NCI-H82 treated with DMSO at 0.1 percent for 48 hours (cell line): ENCODE data around the gene KLF12.

ENCODE experiments used
- DNase-seq: peaks from one replicate; lab custom pipeline; 2025; ENCODE audit not compliant: unreplicated experiment; lab: John Stamatoyannopoulos, UW

KLF12 gene

DNA sequence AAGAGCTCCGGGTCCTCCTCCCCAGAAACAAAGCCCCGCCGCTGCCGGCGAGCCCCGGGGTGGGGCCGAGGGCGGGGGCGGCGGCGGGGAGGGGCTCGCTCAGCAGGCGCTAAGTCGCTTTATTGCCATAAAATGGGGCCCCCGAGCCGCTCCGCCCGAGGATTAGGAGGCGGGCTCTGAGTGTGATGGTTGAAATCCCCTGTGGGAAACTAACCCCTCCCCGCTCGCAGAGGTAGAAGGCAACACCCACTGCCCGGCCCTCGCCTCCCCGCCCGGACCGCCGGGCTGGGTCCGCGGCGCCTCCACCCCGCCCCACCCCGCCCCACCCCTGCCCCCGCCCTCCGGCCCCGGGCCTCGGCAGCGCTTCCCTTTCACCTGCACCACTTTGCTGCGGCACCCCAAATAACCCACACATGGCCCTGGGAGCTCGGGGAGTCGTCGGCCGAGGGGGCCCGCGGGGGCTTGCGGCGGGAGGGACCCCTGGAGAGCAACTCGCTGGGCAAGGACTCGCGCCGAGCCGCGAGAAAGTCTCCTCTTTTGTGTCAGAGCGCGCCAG is at the start of gene KLF12:
Gene KLF12, minus strand, starts transcription at position 184 of the 556 bp plus-strand sequence.
- peak; percentile 92 for DNase-seq

GRCh38 chr13:74182491-74182890 is 48.3 kb upstream of the KLF12 start:
- DNase-seq = no peak

- DNase-seq = no peak
Measured at GRCh38 chr13:74174810-74175209, 40.6 kb upstream of the KLF12 start.

DNA sequence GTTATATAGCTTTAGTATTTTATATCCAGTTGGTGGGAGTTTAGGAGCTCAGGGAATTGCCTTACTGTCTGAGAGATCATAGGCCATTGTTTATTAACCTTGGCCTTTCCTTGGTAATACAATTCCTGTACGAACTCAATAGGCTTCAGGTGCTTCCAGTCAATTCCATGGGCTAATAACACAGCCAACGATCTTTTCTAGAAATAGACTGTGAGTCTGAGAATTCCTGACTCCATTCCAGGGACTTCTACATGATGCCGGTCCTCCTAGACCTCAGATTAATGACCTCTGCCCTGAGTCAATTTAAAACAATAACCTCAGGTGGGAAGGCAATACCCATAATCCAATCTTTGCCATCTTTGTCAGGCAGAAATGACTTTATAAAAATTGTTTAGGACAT is 39.6 kb upstream of the KLF12 start:
- DNase-seq = no peak

- DNase-seq = no peak
Measured at GRCh38 chr13:74171641-74172040, 37.4 kb upstream of the KLF12 start.

DNA sequence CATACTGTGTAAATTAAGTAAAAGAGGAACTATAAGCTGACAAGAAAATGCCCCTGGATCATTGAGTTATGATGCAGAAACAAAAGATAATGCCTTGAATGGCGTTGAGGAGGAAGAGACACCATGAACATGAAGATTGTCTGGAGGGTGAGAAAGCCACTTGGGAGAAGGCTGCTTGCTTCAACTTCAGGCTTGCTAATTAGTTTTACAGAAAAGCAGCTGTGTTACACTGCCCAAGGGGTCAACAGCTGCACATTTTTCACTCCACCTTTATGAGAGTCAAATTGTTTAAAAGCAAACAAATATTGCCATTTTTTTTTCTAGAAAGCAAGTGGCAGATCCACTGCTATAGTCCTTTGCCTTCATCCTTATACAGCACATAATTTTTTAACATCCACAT is 35.5 kb upstream of the KLF12 start:
- DNase-seq = no peak

DNA sequence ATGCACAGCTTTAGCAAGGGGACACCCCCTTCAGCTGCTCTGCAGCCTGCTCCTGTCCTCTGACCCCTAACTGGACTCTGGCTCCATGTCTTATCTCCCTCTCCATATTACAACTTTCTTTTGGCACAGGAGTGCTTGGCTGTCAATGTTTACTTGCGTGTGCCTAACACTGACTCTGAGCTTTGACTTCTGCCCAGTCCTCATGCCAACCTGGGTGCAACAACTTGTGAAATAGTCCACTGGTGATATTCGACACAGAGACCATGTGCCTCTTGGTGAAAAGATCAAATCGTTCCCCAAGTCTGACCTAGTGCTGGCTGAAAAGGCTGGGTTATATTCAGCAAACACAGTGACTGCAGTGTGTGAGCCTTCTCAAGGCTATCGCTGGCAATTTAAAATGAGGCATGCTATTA is 34.1 kb upstream of the KLF12 start:
- DNase-seq = no peak

DNA sequence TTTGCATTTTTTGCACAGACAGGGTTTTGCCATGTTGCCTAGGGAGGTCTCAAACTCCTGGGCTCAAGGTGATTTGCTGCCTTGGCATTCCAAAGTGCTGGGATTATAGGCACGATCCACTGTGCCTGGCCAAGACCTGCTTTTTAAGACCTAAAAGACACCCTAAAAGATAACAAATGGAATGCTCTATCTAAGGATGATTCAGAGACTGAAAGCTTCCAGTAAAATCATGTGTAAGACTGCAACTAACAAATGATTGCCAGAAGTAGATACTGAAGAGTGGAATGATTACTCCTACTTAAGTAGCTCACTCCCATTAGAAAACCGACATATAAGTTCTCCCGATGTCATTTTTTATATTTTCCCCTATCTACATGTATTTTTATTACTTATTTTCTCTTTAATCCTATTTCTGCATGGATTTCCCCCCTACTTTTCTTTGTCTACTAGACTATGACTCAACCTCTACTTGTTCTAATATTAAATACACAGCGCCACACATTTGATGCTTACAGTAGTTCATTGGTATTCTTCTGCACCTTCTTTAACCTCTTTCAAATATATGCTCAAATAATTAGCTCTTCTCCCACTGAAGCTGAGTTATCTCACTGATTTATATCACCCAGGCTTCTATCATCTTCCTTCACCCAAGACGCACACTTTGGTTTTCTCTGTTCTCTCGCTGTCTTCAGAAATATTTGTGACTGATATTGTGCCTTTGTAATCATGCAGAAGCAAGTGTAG is 32.2 kb upstream of the KLF12 start:
- no peak for DNase-seq

- no peak for DNase-seq
Measured at GRCh38 chr13:74162782-74163181, 28.6 kb upstream of the KLF12 start.

GRCh38 chr13:74162135-74162534 is 27.9 kb upstream of the KLF12 start:
- no peak for DNase-seq

DNA sequence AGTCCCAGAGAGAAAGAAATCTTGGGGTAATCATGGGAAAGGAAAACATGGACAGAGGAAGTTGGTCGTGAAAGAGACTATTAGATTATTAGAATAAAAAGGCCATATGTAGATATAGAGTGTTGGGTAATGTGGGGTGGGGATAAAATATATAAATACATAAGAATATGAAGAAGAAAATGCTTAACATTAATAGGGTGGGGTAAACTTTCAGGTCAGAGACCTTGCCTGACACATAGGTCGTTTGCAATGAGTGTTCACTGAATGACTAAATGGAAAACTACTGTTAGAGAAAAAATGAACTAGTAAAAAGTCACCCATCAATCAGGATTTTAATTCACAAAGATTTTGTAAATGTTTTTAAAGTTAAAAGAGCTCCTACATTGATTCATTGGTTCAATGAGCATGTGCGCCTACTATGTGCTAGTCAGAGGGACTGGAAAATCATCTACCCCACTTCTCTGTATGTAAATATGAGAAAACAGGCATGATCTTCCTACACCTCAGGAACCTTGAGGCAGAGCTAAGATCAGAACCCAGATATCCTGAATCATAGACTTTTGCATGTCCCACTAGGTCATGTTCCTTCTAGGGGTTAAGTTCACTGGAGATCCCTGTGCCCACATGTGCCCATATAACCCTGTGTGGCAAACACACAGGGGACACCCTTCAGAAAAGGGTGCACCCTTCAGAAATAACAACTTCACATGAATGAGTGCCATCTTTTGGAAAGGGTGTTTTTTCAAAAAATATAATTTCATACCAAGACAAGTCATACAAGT is 24.6 kb upstream of the KLF12 start:
- DNase-seq = no peak

GRCh38 chr13:74158028-74158427 is 23.8 kb upstream of the KLF12 start:
- DNase-seq = no peak

GRCh38 chr13:74154981-74155380 is 20.8 kb upstream of the KLF12 start:
- no peak for DNase-seq

DNA sequence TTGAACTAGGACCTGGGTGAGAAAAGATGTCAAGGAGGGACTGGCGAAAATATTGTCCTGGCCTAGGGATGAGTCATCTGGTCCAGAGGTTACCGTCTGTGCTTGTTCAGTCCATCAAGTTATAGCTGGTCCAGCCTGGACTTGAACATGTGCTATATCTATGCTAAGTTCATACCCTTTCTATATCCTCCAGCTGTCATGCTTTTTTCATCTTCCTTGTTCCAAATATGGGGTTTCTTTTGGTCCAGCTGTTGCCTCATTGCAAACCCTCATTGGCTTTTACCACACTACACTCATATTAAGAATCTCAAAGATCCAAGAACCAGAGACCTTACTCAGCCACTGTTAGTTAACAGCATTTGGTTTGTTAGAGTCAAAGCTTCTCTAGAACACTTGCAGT is 19.1 kb upstream of the KLF12 start:
- DNase-seq = no peak

DNA sequence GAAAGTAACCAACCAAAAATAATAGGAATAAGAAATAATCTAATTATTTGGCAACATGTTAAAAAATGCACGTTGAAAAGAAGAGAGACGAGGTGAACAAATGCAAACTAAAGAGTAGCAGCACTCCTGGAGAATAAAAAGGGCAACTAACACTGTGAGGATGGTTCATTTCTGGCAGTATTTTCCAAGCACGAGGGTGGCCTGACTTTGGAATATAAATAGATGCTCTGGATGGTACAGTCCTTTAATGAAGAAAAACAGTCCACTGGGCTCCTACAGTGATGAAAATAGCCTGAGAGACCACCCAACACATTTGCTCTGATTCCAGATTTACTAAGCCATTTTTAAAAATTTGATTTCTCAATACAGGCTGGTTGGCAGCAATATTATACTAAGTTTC is 17.7 kb upstream of the KLF12 start:
- no peak for DNase-seq

DNA sequence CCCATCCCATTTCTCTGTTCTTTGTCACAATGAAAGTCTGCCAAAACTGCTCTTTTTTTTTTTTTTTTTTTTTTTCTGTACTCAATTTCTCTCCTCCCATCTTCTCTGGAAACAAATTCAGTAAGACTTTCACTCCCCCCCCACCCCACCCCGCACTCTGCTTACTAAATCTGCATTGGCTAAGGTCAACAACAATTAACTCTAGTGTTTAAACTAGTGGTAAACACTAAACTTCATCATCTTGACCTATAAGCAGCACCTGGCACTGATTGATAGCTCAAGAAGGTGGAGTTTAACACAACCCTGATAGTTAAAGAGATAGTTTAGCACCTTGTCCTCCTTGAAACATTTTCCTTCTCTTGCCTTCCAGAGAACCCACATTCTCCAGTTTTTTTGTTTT is 14.1 kb upstream of the KLF12 start:
- no peak for DNase-seq

DNA sequence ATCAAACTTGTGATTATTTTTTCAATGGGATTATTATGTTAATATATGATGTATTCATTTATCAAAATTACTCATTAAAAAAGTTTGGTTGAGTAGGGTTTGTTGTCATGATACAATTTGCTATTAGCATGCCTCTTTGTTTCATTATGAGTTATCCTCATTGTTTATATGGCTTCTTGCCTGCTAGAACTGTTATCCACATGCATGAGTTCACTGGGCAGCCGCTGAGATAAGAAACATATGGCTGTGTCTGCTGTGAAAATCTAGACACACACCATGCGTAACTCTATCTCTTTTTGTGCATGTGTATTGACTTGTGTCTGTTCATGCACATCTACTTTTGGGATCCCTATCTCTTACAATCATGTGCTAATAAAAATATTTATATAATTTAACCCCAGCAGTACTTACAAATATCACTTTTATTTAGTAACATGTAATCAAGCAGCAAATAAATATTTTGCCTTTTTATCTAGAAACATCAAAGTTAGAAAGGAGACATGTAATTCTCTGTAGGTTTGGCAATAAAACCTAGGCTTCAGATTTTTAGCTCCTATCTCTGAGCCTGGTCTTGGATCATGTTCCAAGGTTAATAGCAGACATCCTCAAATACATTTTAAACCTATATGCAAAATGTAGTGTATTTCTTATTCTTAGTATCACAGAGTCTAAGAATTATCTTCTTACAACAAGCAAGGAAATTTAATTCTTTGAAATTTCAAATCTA is 11.2 kb upstream of the KLF12 start:
- peak; percentile 35 for DNase-seq

GRCh38 chr13:74144269-74144668 is 10.1 kb upstream of the KLF12 start:
- DNase-seq = no peak

DNA sequence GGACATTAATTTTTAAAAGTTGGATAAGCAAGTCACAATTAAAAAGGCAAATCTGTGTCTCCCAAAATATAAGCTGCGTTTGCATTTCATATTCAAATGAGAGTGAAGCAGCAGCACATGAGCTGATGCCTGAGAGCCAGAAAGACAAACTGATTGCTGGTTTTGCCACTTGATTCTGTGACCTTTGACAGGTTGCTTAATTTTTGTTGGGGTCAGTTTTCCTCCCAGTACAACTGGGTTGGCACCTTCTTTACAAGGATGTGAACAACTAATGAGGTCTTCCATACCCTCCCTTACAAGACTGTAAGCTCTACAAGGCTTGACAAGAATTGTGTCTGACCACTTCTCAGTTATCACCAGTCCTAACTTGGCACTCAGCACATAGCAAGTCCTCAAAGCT is 8.1 kb upstream of the KLF12 start:
- no peak for DNase-seq

GRCh38 chr13:74138241-74138640 is 4.0 kb upstream of the KLF12 start:
- no peak for DNase-seq

DNA sequence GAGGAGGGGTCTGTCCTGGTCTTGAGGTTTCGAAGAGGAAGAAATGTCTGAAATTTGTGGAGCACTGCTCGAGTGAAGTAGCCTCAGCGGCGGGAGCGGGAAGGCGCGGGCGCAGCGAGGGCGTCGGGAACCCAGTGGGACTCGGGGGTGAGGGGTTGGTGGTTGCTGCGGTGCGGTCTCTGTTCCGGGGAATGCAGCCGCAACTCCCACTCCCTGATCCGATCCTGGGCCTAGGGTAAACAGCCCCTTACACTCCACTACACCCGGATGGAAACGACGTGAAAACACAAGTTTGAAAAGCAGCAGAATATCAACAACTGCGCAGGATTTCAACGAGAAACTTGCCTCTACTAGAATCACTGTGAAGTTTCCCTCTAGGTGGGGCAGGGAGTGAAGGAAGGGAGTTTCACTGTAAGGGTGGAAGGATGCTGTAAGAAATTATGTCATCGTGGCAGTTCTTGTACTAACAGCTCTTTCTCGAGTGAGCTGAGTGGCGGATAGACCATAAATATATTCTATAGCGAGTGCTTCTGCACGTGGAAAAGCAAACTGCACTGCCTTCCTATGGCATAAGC is 2.0 kb upstream of the KLF12 start:
- DNase-seq = no peak
